Iris pigment epithelial cell (primary cell): ENCODE data around the gene NPIPA8.
"Not testable (repeated sequence)": the region's sequence is repeated elsewhere in the genome, so short reads cannot be mapped to it uniquely, and the experiment has no call there.

Experiments used
- DNase-seq: peaks from one replicate; pipeline ENCODE4 v3.0.0-alpha.2; 2011; ENCODE audit warnings: low read depth

Gene NPIPA8

DNA sequence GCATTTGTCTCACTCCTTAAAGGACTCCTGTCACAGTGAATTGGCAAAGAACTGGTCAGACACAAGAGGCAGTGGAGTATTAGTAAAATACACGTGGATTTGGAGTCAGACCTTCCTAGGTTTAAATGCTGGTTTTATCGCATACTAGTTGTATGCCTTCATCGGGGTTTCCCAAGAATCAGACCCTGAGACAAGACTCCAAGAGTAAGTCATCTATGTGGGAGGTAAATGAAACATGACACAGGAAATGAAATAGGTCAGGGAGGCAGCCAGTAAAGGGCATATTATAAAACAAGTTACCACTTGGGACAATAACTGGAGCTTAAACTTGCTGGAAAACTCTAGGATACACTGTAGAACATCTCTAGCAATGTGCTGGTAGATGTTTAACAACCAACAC, 59.8 kb downstream of the NPIPA8 start:
- DNase-seq: not testable (repeated sequence)

DNA sequence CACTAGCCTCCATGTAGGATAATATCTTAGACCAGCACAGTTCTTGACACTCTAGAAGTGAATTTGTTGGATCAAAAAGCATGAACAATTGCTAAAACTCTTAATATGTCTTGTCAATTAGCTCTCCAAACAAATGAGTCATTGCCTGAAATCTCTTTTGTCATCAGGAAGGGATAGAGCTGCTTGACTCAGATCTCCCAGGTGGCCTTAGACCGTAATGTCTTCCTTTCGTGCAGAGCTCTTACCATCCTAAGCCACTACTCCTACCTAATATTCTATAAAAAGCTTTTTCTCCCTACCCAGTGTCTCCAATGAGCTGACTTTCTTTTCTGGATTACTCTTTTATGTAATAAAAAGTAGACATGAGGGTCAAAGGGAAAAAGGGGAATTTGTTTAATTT, 66.4 kb downstream of the NPIPA8 start:
- not testable (repeated sequence) for DNase-seq
